Measurements from ENCODE around the gene EGF.

DNA sequence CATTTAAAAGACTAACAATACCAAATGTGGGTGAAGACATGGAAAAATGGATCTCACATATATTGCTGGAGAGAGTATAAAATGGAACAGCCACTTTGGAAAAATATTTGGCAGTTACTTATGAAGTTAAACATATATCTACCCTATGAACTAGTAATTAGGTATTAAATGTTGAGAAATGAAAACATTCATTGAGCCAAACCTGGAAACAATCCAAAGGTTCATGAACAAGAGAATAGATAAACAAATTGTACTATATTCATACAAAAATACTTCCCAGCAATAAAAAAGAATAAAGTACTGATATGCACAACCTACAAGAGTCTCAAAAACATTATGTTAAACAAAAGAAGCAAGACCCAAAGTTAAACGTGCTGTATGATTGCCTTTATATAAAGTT is 4.0 kb upstream of the EGF start:
- TF ChIP-seq CTCF (IDR thresholded peaks at IDR 0.05) (no peak), POLR2A (IDR thresholded peaks at IDR 0.05) (no peak)
